Iris pigment epithelial cell (primary cell): ENCODE measurements around the gene CHST12.
"Not testable (repeated sequence)": the region's sequence is repeated elsewhere in the genome, so short reads cannot be mapped to it uniquely, and the experiment has no call there.

ENCODE experiments used
- DNase-seq: peaks from one replicate; pipeline ENCODE4 v3.0.0-alpha.2; 2011; ENCODE audit warnings: low read depth

The CHST12 gene

DNA sequence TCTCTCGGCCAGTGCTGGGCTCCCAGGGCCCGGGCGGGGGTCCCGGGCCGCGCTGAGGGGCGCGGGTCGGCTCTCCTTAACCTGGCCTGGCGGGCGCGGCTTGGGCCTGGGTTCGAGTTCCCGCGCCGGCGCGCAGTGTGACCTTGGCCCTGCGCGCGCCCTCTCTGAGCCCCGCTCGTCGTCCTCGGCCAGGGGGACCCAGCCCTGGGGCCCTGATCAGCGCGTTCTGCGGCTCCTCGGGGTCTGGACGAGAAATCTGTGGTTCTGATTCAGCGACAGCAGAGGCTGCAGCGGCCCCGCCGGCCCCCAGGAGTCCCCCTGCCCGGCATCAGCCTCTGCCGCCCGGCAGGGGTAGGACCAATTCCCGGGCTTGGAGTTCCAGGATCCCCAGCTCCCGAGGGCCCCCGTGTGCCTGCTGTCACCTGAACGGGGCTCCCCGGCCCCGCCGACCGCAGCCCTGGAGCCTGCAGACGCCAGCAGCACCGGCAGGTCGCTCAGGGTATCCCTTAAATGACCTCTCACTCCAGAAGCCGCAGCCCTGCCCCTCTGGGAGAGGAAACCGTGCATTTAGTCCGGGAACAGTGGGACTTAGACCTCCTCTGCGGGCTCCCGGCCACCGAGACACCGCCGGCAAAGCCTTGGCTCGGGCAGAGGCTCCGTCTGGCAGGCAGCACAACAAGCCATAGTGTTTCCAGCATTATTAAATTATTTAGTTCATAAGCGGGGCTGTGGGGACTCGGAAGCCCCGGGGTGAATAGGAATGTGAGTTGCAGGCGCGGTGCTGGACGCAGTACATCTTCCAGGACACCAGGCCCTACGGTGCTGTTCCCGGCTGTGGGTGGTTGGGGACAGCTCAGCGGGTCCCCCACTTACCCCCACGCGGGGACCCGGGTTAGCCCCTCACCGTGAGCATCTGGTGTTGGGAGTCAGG, 572 bp downstream of the CHST12 start:
- DNase-seq: no peak

DNA sequence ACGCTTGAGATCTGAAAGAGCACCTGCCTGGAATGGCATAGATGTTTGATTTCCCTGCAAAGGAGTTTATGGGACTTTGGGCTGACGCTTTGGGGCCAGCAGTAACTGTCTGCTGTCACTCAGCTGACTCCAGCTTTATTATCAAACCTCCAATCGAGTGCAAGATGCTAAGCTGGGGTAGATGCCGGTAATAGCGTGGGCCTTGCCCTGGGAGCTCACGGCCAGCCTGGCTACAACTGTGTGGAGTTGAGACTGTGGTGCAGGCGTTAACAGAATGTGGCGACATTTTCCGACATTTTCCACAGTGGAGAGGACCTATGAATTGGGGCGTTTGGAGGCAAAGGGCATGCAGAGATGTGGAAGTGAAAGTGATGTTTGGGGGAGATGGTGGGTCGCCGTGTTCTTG, 1.3 kb downstream of the CHST12 start:
- no peak for DNase-seq

DNA sequence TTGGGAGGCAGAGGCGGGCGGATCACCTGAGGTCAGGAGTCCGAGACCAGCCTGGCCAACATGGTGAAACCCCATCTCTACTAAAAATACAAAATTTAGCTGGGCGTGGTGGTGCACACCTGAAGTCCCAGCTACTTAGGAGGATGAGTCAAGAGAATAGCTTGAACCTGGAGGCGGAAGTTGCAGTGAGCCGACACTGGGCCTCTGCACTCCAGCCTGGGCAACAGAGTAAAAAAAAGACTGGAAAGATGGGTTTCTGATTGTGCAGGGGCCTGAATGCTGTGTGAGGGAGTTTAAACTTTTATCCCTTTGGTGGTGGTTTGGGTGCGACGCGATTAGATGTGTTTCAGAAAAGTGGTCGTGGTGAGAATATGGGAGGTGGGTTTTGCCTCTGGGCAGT, 1.8 kb downstream of the CHST12 start:
- DNase-seq: no peak

DNA sequence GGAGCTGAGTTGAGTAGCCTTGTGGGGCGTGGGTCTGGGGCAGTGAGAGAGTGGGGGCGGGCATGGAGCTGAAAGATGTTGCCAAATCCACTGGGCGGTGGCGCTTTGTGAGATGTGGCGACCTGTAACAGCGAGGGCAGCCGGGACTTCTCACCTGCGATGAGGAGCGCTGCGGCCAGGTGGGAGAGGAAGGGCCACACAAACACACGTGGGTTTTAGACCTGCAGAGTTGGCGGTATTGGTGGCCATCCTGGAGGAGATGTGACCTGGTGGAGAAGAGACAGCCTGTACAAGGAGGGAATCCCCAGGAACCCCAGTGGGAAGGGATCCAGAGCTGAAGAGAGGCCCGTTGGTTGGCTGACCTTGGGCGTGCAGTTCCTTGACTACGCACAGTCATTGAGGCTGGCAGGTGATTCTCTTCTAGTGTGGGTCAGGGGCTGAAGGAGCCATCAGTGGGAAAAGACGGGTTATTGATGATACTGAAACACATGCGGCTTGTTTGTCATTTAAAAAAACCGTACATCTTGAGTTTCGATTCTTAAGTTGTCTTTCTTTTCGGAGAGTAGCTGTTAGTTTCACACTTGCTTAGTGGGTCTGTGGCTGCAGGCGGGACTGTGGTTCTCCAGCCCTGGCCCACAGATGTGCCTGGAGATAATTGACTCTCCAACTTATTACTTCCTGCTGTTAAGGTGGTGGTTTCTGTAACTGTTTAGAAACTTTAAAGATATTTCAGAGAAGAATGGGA, 2.4 kb downstream of the CHST12 start:
- no peak for DNase-seq

DNA sequence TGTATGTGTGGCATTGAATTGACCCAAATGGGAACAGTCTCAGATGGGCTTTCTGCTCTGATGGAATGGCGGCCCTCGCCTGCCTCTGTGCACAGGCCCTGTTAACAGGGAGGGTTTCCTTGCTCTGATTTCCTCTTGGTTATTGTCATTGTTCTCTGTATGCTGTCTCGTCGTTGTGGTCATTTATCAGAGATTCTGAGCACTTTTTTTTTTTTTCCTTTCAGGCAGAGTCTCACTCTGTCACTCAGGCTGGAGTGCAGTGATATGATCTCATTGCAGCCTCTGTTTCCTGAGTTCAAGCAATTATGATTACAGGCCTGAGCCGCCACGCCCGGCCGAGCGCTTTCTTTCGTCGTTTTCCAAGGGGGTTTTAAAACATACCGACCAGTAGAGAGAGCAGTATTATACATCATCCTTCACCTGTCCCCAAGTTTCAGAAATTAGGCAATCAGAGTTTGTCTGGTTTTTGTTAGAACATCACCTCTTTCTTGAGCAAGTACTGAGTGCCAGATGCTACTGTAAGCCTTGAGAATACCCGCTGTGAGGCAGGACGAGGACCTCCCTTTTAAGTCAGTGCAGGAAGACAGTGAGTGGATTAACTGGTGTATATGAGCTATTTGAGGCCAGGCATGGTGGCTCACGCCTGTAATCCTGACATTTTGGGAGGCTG, 6.5 kb downstream of the CHST12 start:
- DNase-seq: no peak

DNA sequence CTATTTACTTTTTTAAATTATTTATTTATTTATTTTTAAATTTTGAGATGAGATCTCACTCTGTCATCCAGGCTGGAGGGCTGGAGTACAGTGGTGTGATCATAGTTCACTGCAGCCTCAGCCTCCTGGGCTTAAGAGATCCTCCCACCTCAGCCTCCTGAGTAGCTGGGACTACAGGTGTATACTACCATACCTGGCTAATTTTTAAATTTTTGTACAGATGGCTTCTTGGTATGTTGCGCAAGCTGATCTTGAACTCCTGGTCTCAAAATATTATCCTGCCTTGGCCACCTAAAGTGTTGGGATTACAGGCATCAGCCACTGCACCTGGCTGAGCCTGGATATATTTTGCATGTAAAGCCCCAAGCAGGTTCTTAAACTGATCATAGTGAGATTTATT, 7.6 kb downstream of the CHST12 start:
- DNase-seq: no peak

DNA sequence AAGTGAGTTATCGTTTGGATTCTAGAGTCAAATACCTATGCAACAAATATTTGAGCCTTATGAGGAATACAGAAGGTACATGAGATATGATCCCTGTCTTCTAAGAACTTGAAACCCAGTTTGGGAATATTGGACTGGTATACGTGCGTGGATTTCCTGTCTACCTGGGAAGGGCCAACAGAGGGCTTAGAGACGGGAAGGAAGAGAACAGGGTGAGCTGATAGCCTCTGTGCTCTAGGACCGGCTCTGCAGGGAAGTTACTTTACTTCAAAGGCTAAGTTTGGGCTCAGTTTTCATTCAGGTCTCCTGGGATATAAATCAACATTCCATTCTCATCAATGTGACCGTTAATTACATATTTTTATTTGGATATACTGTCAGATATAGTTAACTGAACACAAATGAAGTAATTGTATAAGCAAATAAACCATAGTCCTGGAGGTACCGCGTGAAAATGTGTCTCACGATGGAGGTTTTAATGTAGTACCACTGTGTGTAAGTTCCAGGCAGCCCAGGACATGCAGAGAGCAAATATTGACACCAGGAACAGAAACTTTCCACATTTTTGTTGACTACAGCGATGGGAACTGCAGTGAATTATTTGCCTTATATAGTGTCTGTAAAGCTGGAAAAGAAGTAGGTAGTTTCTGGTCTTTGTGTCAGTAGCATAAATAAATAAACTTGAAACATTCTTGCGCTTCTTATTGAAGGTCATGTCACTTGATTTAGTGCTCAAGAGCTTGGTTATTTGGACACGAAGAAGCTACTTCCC, 8.6 kb downstream of the CHST12 start:
- DNase-seq: peak; percentile 43

DNA sequence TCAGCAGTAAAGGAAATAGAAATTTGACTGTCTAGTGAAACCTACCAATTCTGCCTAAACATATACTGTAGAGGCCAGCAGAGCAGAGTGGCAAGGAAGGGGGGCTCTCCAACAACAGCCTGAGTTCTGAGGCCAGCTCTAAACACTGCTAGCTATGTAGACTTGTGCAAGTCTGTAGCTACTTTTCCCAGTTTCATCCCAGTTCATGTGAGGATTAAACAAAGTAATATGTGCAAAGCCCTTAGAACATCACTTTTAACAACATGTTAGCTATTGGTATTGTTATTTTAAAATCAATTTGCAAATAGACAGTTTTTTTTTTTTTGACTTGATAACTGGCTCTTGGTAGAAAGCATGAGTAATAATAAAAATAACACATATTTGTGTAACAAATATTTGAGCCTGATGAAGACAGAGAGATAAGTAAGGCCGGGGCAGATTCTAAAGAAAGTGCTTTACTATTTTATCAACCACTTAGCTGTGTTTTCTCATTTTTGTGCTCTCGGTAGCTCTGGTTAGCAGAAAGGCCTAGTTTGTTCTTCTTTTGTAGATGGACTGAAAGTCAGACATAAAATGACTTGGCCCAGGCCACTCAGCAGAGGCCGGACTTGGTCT, 9.3 kb downstream of the CHST12 start:
- DNase-seq: peak; percentile 39

DNA sequence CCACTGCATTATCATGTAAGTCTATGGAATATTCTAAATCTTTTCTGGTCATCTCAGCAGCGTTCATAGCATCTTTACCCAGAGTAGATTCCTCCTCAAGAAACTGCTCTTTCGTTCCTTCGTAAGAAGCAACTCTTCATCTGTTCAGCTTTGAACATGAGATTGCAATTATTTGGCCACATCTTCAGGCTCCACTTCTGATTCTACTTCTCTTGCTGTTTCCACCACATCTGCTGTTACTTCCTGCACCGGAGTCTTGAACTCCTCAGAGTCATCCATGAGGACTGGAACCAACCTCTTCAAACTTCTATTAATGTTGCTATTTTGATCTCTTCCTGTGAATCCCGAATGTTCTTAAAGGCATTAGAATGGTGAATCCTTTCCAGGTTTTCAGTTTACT, 12.7 kb downstream of the CHST12 start:
- no peak for DNase-seq

DNA sequence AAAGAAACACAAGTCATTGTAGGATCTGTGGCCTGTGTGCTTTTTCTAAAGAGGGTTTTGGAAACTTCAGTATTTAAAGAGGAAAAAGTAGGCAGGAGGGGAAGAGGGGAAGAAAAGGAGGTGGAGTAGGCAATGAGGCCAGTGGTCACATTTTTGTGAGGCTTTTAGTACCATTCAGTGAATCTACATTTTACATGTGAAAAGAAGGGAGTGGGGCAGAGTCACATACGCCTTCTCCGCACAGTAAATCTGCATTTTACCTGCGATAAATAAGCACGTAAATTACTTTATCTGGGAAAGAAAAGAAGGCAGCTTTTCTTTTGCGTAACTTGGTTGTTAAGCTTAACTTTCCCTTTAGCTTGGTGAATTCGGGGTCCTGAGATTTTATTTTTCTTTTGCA, 13.2 kb downstream of the CHST12 start:
- no peak for DNase-seq

DNA sequence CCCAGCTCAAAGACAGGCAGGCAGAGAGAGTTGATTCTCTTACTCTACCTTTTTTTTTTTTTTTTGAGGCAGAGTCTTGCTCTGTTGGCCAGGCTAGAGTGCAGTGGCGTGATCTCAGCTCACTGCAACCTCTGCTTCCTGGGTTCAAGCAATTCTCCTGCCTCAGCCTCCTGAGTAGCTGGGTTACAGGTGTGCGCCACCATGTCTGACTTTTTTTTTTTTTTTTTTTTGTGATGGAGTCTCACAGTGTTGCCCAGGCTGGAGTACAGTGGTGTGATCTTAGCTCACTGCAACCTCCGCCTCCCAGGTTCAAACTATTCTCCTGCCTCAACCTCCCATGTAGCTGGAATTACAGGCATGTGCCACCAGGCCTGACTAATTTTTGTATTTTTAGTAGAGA, 13.8 kb downstream of the CHST12 start:
- DNase-seq: not testable (repeated sequence)

DNA sequence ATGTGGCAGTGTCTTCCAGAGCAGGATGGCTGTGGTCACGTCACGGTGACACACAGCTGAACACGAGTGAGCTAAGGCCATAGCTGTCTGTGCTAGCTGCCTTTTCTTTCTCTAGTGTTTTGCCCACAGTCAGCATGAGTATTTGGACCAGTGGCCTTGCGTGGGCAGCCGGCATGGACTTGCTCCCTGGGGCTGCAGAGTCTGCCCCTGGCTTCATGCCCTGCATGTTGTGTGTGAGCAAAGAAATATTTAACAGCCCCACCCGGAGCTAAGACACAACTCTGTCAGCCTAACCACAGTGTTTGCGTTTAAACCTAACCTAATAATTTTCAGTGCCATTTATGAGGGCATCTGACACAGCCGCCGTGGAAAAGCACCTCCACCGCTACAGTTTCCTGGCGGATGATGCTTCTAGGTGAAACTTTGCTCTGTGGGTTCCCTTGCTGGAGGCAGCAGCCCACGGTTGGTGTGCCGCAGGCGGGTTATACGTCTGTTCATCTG, 14.6 kb downstream of the CHST12 start:
- DNase-seq: no peak

DNA sequence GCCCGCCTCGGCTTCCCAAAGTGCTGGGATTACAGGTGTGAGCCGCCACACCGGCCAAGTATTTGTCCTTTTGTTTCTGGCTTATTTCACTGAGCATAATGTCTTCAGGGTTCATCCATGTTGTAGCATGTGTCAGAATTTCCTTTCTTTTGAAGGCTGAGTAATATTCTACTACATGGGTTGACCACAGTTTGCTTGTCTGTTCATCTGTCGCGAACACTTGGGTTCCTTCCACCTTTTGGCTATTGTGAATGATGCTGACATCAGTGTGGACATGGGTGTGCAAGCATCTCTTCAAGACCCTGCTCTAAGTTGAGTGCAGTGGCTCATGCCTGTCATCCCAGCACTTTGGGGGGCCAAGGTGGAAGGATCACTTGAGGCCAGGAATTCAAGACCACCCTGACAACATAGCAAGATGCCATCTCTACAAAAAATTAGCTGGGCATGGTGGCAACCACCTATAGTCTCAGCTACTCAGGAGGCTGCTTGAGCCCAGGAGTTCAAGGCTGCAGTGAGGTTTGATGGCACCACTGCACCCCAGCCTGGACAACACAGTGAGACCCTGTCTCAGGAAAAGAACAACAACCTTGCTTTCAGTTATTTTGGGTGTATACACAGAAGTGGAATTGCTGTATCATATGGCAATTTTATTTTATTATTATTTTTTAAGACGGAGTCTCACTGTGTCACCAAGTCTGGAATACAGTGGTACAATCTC, 17.0 kb downstream of the CHST12 start:
- no peak for DNase-seq

DNA sequence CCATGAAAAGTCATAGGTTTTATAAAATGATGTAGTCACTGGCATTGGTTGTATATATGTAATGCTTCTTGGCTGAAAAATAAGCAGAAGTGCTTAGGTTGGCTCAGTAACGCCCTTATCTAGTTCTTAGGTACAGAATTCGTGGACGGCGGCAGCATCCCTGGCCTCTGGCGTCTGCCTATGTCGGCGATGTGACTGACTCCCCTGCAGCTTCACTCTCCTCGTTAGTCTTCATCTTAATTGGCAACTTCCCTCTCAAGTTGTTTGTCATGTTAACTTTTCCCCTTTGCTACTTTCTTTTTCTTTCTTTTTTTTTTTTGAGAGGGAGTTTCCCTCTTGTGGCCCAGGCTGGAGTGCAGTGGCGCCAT, 18.5 kb downstream of the CHST12 start:
- no peak for DNase-seq

DNA sequence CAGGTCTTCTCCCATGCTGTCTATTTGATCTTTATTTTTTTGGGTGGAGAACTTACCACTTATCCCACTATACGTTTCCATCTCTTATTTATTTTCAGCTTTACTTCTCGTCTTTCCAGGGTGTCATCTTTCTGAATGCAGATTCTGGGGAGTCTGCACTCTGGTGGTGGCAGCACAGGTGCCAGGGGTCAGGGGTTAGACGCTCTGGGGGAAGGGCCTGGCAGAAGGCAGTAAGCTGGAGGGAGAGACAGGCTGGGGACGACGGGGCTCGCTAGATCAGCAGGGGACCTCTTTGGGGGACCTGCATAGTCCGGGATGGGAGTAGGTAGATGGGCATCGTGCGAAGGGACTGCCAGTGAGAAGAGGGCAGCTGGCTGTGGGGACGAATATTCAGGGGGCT, 22.3 kb downstream of the CHST12 start:
- DNase-seq: no peak

DNA sequence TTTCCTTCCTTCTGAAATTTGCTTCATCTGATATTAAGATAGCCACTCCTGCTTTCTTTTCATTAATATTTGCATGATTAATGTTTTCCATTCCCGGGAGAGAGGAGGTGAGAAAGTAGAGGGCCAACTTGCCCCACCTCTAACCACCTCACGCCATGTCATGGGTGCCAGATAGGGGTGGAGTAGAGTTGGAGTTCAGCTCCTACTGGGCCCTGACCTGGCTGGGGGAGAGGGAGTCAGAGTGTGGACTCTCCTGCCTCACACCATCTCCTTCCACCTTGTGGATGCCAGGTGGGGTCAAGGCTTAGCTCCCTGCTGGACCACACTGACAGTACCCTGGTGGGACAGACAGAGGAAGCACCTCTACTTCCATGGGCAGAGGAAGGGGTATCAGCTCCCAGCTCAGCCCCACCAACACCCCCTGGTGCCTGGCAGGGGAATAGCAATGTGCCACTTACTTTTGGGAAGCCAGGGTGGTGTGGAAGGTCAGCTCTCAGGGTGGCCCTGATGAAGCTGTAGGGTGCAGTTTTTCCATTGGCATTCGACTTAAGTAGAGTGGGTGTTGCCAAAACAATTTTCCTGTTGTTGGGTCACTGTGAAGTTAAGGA, 28.0 kb downstream of the CHST12 start:
- DNase-seq: no peak

DNA sequence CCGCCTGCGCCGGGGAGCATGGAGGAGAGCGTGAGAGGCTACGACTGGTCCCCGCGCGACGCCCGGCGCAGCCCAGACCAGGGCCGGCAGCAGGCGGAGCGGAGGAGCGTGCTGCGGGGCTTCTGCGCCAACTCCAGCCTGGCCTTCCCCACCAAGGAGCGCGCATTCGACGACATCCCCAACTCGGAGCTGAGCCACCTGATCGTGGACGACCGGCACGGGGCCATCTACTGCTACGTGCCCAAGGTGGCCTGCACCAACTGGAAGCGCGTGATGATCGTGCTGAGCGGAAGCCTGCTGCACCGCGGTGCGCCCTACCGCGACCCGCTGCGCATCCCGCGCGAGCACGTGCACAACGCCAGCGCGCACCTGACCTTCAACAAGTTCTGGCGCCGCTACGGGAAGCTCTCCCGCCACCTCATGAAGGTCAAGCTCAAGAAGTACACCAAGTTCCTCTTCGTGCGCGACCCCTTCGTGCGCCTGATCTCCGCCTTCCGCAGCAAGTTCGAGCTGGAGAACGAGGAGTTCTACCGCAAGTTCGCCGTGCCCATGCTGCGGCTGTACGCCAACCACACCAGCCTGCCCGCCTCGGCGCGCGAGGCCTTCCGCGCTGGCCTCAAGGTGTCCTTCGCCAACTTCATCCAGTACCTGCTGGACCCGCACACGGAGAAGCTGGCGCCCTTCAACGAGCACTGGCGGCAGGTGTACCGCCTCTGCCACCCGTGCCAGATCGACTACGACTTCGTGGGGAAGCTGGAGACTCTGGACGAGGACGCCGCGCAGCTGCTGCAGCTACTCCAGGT, 29.7 kb downstream of the CHST12 start:
- no peak for DNase-seq

DNA sequence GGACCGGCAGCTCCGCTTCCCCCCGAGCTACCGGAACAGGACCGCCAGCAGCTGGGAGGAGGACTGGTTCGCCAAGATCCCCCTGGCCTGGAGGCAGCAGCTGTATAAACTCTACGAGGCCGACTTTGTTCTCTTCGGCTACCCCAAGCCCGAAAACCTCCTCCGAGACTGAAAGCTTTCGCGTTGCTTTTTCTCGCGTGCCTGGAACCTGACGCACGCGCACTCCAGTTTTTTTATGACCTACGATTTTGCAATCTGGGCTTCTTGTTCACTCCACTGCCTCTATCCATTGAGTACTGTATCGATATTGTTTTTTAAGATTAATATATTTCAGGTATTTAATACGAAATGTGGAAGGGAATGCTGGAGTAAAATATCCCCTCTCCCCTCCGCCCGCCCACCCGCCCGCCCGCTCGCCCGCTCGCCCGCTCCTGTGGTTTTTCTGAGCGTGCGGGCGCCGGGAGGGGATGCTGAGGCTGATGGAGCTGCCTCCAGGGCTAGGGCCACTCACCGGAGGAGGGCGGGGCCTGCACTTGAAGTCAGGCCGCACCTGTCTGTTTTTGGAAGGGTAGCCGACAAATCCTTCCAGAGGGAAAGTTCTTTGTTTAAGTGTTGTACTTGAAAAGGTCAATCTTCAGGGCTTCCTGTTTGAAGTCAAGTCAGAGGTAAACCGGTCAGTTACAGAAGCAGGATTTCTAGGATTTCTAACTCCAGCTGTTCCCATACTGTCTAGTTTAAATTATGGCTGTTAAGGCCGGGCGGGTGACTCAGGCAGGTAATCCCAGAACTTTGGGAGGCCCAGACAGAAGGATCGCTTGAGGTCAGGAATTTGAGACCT, 30.5 kb downstream of the CHST12 start:
- DNase-seq: no peak

DNA sequence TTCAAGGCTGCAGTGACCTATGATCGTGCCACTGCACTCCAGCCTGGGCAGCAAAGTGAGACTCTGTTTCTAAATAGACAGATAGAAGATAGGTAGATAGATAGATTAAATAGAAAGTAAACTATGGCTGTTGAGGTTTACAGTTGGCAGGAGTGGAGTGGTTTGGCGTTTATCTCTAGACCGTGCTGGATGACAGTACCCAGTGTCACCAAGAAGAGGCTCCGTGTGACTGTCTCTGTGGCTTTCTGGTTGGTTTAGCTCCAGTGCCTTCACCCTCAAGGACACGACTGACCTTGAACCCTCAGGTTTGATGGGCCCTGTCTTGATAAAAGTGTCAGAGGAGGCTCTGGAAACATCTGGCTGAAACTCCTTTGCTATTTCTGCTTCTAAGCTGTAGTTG, 31.7 kb downstream of the CHST12 start:
- no peak for DNase-seq
